GM12801 (cell line): Measurements from ENCODE around the gene PHF3.

ENCODE experiments used
- TF ChIP-seq, protein P1 (sequence below): IDR thresholded peaks from one replicate; pipeline ENCODE4 v1.5.1; 2011; ENCODE audit warnings: control low read depth; ENCODE audit not compliant: insufficient read length; ENCODE audit errors: extremely low read depth

The PHF3 gene

DNA sequence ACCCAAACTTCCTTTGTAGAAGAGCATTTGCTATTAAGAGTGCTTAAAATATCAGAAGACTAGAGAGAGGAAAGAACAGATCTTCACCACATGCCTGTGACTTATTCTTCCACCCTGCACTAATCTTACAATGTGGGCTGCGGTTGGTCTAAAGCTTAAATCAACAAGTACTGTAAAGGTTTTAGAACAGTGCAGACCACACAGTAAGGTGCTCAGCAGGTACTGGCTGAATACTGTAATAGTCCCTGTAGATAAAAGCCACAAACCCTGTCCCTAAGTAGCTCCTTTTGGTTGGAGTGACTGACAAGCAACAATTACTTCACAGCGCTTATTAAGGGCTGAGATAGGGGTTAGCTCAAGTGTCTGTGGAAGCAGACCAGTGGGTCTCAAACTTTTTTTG is 972 bp upstream of the PHF3 start:
- TF ChIP-seq, protein P1, sequence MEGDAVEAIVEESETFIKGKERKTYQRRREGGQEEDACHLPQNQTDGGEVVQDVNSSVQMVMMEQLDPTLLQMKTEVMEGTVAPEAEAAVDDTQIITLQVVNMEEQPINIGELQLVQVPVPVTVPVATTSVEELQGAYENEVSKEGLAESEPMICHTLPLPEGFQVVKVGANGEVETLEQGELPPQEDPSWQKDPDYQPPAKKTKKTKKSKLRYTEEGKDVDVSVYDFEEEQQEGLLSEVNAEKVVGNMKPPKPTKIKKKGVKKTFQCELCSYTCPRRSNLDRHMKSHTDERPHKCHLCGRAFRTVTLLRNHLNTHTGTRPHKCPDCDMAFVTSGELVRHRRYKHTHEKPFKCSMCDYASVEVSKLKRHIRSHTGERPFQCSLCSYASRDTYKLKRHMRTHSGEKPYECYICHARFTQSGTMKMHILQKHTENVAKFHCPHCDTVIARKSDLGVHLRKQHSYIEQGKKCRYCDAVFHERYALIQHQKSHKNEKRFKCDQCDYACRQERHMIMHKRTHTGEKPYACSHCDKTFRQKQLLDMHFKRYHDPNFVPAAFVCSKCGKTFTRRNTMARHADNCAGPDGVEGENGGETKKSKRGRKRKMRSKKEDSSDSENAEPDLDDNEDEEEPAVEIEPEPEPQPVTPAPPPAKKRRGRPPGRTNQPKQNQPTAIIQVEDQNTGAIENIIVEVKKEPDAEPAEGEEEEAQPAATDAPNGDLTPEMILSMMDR = no peak

DNA sequence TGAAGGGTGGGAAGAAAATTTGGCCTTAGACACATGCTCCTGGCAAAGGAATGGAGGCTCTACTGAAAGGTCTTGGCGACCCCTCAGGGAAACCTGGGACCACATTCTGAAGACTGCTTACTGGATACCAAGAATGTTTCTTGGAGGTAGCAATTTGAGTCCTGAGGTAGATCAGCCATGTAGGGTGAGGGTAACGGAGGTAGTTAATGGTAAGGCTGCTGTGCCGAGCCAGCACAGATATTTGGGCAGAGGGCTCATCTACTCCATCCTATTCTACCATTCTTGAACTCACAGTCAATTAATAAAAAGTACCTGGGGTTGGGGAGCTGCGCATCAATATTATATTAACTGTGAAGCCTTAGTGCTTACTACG is 401 bp upstream of the PHF3 start:
- TF ChIP-seq, protein P1 = no peak

DNA sequence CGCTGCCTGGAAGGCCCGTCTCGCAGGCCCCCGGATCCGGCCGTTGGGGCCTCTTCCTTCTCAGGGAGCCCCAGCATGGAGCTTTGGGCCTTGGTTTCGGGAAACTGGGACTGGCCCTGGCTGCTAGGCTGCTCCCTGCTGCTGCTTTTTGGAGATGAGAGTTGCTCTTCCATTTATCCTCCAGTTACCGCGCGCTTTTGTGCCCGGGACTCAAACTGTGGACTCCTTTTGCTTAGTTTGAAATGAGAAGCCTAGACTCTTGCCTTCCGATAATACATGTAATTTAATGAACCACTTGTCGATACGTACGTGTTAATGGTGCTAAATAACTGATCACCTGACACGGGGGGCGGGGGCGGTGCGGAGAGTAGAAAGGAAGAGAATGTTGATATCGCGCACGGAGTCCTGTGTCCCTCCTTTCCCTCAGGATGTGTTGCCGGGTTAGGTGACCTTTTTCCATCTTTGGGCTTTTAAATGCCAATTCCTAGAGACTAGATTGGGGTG is 968 bp downstream of the PHF3 start:
- TF ChIP-seq, protein P1 = no peak

DNA sequence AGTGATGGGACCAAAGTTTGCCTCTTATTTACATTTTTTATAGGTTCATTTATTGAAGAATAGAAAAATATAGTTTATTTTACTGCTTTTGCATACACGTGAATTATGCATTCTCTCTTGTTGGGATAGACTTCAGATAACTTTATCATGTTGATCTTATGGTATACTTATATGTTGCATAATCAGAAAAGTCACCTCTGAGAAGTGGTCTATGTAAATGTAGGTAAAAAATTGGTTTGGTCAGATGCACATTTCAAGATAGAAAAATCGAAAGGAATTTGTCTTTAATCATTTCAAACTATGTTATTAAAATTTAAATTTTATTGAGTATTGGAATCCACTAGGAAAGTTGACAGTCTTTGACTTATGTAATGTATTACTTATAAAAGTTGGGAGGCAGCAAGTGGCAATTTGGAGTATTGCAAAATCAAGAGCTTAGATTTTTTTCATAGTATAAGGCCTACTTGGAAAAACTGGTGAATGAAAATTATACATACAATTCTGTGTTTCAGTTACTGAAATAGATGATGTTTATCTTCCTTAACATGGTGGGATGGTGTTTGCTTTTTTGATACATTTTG is 2.4 kb downstream of the PHF3 start:
- TF ChIP-seq, protein P1 = no peak

DNA sequence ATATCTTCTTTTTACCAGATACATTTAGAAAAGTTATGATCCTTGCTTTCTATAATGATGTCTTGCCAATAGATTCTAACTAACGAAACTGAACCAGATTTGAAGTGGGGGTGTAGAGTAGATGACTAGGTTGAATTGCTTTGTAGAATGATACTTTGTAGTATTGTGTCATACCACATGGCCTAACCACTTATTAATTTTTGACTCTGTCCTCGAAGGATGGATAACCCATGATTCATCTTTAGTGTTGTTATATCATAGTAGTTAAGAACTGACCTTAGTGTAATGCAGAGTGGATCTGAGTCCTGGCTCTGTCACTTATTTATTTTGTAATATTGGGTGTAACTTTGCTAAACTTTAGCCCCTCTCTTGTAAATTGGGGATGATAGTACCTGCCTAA is 4.5 kb downstream of the PHF3 start:
- TF ChIP-seq, protein P1 = no peak

DNA sequence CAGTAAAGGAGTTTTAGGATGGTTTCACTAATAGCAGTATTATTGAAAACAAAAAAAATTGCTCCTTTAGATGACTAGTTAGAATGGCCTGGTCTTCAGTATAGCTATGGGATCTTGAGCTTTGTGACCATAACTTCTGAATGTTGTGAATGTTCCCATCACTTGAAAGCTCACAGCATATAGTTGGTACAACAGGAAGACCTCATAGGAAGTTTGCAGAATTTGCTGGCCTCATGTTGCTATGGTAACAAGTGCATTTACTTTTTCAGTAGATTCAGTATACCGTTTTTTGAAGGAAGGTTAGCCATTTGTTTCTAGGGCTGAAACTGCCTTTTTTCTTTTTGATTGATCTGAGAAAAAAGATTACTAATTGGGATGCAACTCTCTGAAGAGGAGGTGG is 8.3 kb downstream of the PHF3 start:
- TF ChIP-seq, protein P1 = no peak

DNA sequence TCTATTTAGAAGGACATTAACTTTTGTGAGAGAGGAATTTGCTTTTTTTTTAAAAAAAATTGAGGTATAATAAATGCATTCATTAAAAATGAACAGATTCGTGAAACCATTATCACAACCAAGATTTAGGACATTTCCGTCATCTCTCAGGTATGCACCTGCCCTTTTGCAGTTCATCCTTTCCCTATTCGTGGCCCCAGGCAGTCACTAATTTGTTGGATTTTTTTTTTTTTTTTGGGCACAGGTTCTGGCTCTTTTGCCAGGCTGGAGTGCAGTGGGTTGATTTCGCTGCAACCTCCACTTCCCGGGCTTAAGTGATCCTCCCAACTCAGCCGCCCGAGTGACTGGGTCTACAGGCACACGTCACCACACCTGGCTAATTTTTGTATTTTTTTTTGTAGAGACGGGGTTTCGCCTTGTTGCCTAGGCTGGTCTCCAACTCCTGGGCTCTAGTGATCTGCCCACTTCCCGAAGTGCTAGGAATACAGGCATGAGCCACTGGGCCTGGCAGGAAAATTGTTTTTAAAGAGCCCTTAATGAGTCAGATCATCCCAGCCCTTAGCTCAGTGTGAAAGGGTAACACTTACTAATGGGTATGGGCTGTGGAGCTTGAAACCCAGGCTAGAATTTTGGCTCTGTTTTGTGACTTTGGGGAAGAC is 9.2 kb downstream of the PHF3 start:
- TF ChIP-seq, protein P1 = no peak
